ENCODE data around the gene RIMKLB.
"Not testable (repeated sequence)": the region's sequence is repeated elsewhere in the genome, so short reads cannot be mapped to it uniquely, and the experiment has no call there.

The RIMKLB gene

DNA sequence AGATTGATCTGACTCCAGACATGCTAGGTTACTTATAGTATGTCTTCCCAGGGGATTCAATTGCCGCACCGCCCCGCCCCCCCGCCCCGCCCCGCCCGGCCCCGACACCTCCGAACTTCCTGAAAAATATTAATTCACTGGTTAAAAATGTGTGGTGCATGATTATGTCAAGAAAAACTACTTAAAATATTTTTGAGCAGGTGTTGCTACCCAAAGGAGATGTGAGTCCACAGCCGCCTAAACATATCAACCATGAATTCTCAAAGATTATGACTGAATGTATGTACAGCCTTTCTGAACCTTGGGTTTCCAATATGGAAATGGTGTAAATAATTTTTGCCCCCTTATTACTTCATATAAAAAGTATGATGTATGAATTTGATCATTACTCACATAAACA is 2.7 kb upstream of the RIMKLB start:
- DNase-seq: no peak

DNA sequence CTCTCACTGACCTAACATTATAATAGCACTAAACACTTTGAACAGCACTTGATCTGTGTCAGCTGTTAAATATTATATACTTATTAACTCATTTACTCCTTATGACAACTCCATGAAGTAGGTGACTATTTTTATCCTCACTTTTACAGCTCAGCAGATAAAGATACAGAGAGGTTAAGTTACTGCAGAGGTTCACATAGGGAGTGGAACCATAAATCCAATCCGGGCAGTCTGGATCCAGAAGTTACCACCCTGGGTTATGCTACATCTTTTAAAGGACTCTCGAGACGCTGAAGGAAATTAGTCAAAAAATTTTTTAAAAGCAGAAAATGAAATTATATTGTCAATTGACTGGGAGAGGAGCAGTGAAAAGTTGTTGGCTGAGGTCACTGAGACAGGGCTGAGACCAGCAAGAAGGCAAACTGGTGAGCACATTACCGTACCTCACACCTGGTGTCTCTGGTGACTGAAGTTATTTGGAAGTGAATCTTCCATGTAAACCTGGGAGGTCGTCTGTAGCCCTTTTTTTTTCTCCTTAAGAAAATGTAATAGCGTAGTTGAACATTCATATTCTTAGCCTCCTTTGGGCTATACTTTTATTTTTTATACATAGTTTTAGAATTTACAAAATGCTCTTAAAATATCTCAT is 1.2 kb upstream of the RIMKLB start:
- no peak for DNase-seq

DNA sequence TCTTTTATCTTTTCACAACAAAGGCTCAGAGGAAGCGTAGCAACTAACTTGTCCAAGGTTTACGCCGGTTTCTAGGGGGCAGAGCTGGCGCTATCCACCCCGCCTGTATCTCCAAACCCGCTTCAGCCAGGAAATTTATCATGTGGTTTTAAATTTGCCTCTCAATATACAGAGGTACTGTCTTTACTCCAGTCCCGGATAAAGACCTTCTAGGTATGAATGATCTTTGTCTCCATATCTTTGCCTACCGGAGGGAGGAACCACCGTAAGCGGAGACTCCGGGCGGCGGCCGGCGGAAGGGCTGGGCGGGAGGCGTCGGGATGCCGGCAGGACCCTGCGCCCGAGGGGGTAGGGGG is 693 bp upstream of the RIMKLB start:
- DNase-seq: no peak

DNA sequence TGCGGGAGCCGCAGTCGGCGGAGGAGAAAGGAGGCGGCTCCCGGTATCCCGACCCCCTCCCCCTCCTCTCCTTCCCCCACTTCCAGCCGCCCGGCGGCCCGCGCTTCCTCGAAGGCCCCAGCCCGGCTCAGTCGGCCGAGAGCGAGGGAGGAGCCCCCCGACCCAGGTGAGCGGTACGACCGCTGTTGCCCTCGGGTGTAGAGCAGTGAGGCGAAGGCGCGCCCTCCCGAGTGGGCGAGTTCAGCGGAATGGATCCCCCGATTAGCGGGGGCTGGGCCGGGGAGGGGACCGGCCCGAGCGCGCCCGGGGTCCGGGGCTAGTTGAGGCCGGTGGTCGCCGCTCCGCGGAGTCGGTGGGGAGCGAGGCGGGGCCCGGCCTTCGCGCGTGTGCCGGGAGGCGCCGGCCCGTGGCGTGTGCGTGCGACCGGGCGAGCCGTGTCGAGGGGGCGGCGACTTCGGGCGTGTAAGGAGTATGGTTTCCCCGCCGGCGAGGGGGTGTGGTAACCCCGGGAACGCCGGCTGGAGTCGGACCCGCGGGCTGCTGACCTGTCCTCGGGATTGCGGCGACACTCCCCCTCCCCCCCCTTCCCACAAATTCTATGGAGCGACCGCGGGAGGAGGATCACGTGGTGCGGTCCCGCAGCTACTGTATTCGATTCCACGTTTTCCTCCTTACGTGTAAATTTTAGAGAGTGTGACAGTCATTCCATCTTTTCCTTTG is 501 bp downstream of the RIMKLB start:
- DNase-seq: peak; percentile 87

DNA sequence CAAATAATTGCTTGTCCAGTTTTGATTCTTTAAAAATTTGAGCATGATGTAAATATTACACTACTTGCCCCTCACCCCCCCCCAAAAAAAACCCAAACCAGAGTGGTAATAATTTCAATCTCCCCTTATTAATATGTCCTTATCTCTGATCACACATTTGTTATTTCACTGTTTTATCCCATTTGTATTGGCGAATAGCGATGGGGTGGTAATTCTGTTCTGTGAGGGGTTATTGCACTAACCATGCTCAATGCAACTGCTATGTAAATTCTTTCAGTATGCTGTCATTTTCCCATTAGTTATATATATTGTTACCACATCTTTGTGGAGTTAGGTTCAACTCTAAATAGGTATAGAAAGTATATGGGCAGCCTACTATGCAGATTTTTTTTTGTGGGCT is 1.1 kb downstream of the RIMKLB start:
- no peak for DNase-seq

DNA sequence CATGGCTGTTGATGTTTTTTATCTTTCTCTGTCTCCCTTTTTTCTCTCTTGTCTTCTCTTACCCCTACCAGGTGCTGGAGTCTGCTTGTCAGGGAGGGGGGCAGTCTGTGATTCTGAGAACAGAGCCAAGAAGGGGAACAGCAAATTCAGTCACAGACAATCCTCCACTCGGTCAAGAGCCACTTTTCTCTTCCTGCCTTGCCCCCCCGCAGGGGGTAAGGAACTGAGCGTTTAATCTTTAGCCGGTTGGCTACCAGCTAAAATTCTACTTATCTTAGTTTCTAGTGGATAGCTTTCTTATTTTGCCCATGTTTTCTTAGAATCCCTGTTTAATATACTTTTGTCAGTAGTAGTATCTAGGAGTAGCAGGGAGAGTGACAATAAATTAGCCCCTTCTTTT is 1.9 kb downstream of the RIMKLB start:
- DNase-seq: no peak

- no peak for DNase-seq
These were observed 3.4 kb downstream of the RIMKLB start for GRCh38 chr12:8701046-8701660.

DNA sequence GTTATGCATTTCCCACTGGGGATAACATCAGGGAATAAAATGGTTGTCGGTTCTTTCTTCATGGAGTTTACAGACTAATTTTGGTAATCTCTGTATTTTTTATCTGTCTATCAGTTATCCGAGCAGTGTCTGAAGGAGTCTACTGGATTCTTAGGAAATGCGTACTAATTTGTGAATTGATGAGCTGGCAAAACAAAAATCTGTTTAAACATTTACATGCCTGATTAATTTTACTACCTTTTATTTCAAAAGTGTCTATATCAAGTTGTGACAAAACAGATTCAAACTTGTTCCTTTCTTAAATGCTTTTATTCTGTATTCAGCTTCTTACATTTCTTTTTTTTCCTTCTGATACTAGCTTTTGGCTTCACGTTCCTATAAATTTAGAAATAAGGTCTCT is 4.4 kb downstream of the RIMKLB start:
- no peak for DNase-seq

GRCh38 chr12:8709124-8709830 is 11.5 kb downstream of the RIMKLB start:
- DNase-seq: no peak

- no peak for DNase-seq
These were observed 14.8 kb downstream of the RIMKLB start for GRCh38 chr12:8712572-8712971.

DNA sequence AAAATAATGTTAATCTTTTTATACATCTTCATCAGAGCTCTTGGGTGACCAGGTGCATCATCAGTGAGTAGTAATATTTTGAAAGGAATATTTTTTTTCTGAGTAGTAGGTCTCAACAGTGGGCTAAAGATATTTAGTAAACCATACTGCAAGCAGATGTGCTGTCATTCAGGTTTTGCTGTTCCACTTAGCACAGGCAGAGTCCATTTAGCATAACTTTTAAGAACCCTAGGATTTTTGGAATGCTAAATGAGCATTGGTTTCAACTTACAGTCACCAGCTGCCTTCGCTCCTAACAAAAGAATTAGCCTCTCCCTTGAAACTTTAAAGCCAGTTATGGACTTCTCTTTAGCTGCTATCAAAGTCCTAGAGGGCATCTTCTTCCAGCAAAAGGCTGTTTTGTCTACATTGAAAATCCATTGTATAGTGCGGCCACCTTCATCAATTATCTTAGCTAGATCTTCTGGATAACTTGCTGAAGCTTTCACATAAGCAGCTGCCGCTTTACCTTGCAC is 24.6 kb downstream of the RIMKLB start:
- no peak for DNase-seq

GRCh38 chr12:8734873-8735381 is 37.1 kb downstream of the RIMKLB start:
- no peak for DNase-seq

DNA sequence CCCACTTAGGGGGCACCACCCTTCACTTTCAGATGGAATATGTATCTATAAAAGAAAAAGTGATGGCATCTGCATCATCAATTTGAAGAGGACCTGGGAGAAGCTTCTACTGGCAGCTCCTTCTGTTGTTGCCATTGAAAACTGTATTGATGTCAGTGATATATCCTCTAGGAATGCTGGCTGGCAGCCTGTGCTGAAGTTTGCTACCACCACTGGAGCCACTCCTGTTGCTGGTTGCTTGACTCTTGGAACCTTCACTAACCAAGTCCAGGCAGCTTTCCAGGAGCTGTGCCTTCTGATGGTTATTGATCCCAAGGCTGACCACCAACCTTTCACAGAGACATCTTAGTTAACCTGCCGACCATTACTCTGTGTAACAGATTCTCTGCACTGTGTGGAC is 44.7 kb downstream of the RIMKLB start:
- DNase-seq: peak; percentile 62

GRCh38 chr12:8743121-8743520 is 45.3 kb downstream of the RIMKLB start:
- not testable (repeated sequence) for DNase-seq

DNA sequence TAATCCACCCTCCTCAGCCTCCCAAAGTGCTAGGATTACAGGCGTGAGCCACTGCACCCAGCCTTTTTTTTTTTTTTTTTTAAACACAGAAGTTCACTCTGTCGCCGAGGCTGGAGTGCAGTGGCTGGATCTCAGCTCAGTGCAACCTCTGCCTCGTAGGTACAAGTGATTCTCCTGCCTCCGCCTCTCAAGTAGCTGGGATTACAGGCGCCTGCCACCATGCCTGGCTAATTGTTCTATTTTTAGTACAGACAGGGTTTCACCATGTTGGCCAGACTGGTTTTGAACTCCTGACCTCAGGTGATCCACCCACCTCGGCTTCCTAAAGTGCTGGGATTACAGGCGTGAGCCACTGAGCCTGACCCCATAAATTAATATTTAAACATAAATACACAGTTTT is 47.8 kb downstream of the RIMKLB start:
- DNase-seq: not testable (repeated sequence)

DNA sequence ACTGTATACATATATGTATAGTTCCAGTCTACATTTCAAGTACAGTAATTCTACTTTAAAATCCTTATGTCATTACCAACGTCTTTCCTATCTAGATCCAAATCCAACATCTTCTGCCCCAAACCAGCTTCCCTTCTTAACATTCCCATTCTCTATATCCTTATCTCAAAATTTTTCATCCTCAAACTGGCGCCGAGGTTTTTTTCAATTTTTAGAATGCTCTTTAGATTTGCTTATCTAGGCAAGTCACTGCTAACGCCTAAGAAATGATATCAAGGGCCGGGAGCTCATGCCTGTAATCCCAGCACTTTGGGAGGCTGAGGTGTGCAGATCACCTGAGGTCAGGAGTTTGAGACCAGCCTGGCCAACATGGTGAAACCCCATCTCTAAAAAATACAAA is 48.3 kb downstream of the RIMKLB start:
- no peak for DNase-seq

- not testable (repeated sequence) for DNase-seq
These were observed 62.3 kb downstream of the RIMKLB start for GRCh38 chr12:8760076-8760475.

DNA sequence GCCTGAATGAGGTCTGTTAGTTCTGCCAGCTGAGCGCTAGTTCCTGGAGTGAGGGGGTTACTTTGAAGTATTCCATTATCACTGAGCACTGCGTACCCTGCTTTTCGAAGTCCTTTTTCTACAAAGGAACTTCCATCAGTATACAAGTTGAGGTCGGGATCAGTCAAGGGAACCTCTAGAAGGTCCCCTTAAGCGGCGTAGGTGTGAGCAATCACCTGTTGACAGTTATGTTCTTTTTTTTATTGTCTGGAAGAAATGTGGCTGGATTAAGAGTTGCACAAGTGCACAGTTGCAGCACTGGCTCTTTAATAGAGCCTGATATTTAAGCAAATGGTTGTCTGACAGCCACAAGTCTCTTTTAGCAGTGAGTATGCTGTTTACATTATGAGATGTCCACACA is 64.9 kb downstream of the RIMKLB start:
- DNase-seq: not testable (repeated sequence)

DNA sequence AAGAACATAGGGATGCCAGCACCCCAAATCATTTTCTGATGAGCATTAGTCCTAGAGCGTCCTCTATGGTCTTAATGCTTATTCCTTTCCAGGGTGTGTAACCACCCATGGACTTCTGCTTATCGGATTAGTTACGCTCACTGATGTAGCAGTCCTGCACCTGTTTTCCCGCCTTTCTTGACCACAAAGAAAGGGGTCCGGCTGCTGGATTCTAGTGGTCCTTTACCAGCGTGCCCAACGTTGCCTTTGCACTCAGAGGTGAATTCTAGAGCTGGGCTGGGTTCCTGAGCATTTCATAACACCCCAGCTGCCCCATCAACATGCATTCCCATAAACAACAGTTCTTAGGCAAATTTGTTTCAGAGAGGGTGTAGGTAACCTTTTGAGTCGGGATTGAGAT is 68.3 kb downstream of the RIMKLB start:
- not testable (repeated sequence) for DNase-seq

GRCh38 chr12:8770499-8770898 is 72.7 kb downstream of the RIMKLB start:
- DNase-seq: no peak

- peak; percentile 76 for DNase-seq
These were observed 73.3 kb downstream of the RIMKLB start for GRCh38 chr12:8771072-8771471.

DNA sequence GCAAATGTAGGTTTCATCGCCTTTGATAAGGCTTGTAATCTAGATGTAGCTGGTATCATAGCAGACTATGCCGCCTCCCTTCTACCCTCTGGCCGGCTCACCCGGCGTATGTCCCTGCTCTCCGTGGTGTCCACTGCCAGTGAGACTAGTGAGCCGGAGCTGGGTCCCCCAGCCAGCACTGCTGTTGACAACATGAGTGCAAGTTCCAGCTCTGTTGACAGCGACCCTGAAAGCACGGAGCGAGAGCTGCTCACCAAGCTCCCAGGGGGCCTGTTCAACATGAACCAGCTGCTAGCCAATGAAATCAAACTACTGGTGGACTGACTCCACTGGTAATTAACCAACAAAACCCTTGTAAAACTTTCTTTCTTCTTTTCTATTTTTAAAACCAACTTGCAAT is 75.7 kb downstream of the RIMKLB start:
- DNase-seq: no peak

GRCh38 chr12:8779281-8779680 is 81.5 kb downstream of the RIMKLB start:
- DNase-seq: no peak

All from islet precursor cell (in vitro differentiated cells).